H1 (cell line): ENCODE data around the gene YIF1A. TPM values are rescaled to one million over a fixed set of nuclear protein-coding genes. Genes with fewer than 3 reads are reported as not detected.

Source experiments
- polyA plus RNA-seq, 7 experiments: library from polyadenylated mRNA; depleted of rRNA in 3 of 7; stranded (reverse) in 5 of 7; unstranded in 2 of 7; fragments of >200 nt in 5 of 7; fragments of 200-250 nt in 2 of 7; gene quantifications; 1 replicate in 5 of 7; 2 replicates in 1 of 7; 4 replicates in 1 of 7; pipeline versions ENCODE4 v1.2.1 to v1.2.3, GENCODE V29; 2011 to 2013; ENCODE audit warnings: missing spikeins in 2 of 7, mixed read lengths in 2 of 7
- total RNA-seq: library from RNA; stranded (reverse); fragmentation: NEBNext Ultra II Directional; extraction: Animal tissue kit (Norgen Biotek cat#: 25700); gene quantifications from 2 replicates; pipeline ENCODE4 v1.2.1, GENCODE V29; 2021
- TF ChIP-seq, protein P1 (sequence below): fragments of 300-600 bp; sonication (generic); IDR thresholded peaks from 2 replicates; pipeline ENCODE4 v1.7.1; 2012; ENCODE audit warnings: low read length, moderate library complexity, mild to moderate bottlenecking, inconsistent platforms; ENCODE audit not compliant: insufficient replicate concordance

Gene YIF1A
- total and polyA plus RNA-seq, 2 of the 8 experiments (the other 6 are each of a cell fraction or from before 2014, with no cell fraction given) = 70.1 to 178 TPM

GRCh38 chr11:66261578-66261977 lies 27.4 kb downstream of the YIF1A start (continued):
- TF ChIP-seq, protein P1, sequence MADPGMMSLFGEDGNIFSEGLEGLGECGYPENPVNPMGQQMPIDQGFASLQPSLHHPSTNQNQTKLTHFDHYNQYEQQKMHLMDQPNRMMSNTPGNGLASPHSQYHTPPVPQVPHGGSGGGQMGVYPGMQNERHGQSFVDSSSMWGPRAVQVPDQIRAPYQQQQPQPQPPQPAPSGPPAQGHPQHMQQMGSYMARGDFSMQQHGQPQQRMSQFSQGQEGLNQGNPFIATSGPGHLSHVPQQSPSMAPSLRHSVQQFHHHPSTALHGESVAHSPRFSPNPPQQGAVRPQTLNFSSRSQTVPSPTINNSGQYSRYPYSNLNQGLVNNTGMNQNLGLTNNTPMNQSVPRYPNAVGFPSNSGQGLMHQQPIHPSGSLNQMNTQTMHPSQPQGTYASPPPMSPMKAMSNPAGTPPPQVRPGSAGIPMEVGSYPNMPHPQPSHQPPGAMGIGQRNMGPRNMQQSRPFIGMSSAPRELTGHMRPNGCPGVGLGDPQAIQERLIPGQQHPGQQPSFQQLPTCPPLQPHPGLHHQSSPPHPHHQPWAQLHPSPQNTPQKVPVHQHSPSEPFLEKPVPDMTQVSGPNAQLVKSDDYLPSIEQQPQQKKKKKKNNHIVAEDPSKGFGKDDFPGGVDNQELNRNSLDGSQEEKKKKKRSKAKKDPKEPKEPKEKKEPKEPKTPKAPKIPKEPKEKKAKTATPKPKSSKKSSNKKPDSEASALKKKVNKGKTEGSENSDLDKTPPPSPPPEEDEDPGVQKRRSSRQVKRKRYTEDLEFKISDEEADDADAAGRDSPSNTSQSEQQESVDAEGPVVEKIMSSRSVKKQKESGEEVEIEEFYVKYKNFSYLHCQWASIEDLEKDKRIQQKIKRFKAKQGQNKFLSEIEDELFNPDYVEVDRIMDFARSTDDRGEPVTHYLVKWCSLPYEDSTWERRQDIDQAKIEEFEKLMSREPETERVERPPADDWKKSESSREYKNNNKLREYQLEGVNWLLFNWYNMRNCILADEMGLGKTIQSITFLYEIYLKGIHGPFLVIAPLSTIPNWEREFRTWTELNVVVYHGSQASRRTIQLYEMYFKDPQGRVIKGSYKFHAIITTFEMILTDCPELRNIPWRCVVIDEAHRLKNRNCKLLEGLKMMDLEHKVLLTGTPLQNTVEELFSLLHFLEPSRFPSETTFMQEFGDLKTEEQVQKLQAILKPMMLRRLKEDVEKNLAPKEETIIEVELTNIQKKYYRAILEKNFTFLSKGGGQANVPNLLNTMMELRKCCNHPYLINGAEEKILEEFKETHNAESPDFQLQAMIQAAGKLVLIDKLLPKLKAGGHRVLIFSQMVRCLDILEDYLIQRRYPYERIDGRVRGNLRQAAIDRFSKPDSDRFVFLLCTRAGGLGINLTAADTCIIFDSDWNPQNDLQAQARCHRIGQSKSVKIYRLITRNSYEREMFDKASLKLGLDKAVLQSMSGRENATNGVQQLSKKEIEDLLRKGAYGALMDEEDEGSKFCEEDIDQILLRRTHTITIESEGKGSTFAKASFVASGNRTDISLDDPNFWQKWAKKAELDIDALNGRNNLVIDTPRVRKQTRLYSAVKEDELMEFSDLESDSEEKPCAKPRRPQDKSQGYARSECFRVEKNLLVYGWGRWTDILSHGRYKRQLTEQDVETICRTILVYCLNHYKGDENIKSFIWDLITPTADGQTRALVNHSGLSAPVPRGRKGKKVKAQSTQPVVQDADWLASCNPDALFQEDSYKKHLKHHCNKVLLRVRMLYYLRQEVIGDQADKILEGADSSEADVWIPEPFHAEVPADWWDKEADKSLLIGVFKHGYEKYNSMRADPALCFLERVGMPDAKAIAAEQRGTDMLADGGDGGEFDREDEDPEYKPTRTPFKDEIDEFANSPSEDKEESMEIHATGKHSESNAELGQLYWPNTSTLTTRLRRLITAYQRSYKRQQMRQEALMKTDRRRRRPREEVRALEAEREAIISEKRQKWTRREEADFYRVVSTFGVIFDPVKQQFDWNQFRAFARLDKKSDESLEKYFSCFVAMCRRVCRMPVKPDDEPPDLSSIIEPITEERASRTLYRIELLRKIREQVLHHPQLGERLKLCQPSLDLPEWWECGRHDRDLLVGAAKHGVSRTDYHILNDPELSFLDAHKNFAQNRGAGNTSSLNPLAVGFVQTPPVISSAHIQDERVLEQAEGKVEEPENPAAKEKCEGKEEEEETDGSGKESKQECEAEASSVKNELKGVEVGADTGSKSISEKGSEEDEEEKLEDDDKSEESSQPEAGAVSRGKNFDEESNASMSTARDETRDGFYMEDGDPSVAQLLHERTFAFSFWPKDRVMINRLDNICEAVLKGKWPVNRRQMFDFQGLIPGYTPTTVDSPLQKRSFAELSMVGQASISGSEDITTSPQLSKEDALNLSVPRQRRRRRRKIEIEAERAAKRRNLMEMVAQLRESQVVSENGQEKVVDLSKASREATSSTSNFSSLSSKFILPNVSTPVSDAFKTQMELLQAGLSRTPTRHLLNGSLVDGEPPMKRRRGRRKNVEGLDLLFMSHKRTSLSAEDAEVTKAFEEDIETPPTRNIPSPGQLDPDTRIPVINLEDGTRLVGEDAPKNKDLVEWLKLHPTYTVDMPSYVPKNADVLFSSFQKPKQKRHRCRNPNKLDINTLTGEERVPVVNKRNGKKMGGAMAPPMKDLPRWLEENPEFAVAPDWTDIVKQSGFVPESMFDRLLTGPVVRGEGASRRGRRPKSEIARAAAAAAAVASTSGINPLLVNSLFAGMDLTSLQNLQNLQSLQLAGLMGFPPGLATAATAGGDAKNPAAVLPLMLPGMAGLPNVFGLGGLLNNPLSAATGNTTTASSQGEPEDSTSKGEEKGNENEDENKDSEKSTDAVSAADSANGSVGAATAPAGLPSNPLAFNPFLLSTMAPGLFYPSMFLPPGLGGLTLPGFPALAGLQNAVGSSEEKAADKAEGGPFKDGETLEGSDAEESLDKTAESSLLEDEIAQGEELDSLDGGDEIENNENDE = no peak
